ENCODE data around the gene PDZRN3.

GRCh38 chr3:73341272-73341935, 283.3 kb downstream of the PDZRN3 start:
- TF ChIP-seq POLR2AphosphoS5 (IDR thresholded peaks at IDR 0.05; ENCODE audit: low read depth, low read length), result no peak
- no peak for TF ChIP-seq SIN3A (IDR thresholded peaks at IDR 0.05; ENCODE audit: borderline replicate concordance, insufficient read depth, low read length)
